AG04449 (cell line): Measurements from ENCODE around the gene RNASE8.

Experiments used
- CTCF ChIA-PET: fragments of 350-600 bp; formaldehyde crosslinking; extraction: SDS; loops from one replicate; lab custom pipeline; 2021; ENCODE audit warnings: antibody characterized with exemption; lab: Yijun Ruan, JAX
- POLR2A ChIA-PET: fragments of 400-600, 350-600 bp; formaldehyde crosslinking; extraction: SDS; loops from one replicate; lab custom pipeline; 2020; ENCODE audit warnings: antibody characterized with exemption, inconsistent platforms; lab: Yijun Ruan, JAX
- DNase-seq: peaks from one replicate; pipeline ENCODE4 v3.0.0-alpha.2; 2010; ENCODE audit warnings: low read depth, low spot score
- H3K4me3 ChIP-seq: 2 replicates; pipeline ENCODE4 v1.5.1; 2011; ENCODE audit warnings: low read depth, mild to moderate bottlenecking, control low read depth, low read length
- CTCF ChIP-seq: IDR thresholded peaks from one replicate; pipeline ENCODE4 v1.5.1; 2011; ENCODE audit warnings: mild to moderate bottlenecking, moderate library complexity, low read length, control low read depth, inconsistent platforms; ENCODE audit not compliant: insufficient read depth; ENCODE audit errors: missing control alignments

Gene RNASE8

GRCh38 chr14:21099596-21099985, 42.0 kb downstream of the RNASE8 start:
- ChIA-PET POLR2A (no interaction called here), CTCF (interaction anchor here (1.1 to 14.2 kb wide), 6 partner anchors 5 to 108 kb away, joined by 3 to 684 read pairs (median 211); partner anchors contain the start of genes ARHGEF40 and ZNF219)
- no peak for TF ChIP-seq CTCF
- peak overlapping the region; percentile 69; the same call in 1 of the 2 replicates for H3K4me3 ChIP-seq
- no peak for DNase-seq

- CTCF ChIA-PET: interaction anchor here (1.0 to 14.2 kb wide), 10 partner anchors 6 to 410 kb away, joined by 3 to 684 read pairs (median 46); partner anchors contain the start of genes ARHGEF40, METTL17 and ZNF219
- POLR2A ChIA-PET: interaction anchor here (1.5 kb wide), 1 partner anchor 30 kb away, joined by 15 read pairs; the partner anchor contains the start of gene ARHGEF40
- no peak for TF ChIP-seq CTCF
- DNase-seq: no peak
- H3K4me3 ChIP-seq: no peak within 1 kb of the TSS
These were observed 43.3 kb downstream of the RNASE8 start, which contains the start of gene TMEM253 for GRCh38 chr14:21100931-21101330. TMEM253 (plus strand) TSS chr14:21101066; CDS start chr14:21101344, 278 bp downstream.

GRCh38 chr14:21101802-21102413, 44.3 kb downstream of the RNASE8 start:
- H3K4me3 ChIP-seq: no peak overlapping the region
- ChIA-PET CTCF (interaction anchor here (1.0 to 14.2 kb wide), 15 partner anchors 7 to 411 kb away, joined by 3 to 684 read pairs (median 43); partner anchors contain the start of genes ARHGEF40, METTL17, SLC39A2 and ZNF219), POLR2A (interaction anchor here (1.5 kb wide), 1 partner anchor 31 kb away, joined by 15 read pairs; the partner anchor contains the start of gene ARHGEF40)
- DNase-seq: no peak
- no peak for TF ChIP-seq CTCF

GRCh38 chr14:21102521-21103410, 45.1 kb downstream of the RNASE8 start:
- TF ChIP-seq CTCF: no peak
- peak overlapping the region; percentile 55 for H3K4me3 ChIP-seq
- ChIA-PET POLR2A (interaction anchor here (1.0 to 2.5 kb wide), 2 partner anchors 15 to 31 kb away, joined by 3 to 16 read pairs; no protein-coding TSS in a partner anchor), CTCF (interaction anchor here (0.6 to 14.2 kb wide), 22 partner anchors 8 to 416 kb away, joined by 3 to 684 read pairs (median 44); partner anchors contain the start of genes ARHGEF40, METTL17, RNASE7 and SLC39A2)
- DNase-seq: no peak

- POLR2A ChIA-PET: interaction anchor here (1.0 to 2.5 kb wide), 2 partner anchors 16 to 32 kb away, joined by 3 to 16 read pairs; no protein-coding TSS in a partner anchor
- CTCF ChIA-PET: interaction anchor here (0.6 to 14.2 kb wide), 26 partner anchors 8 to 415 kb away, joined by 3 to 684 read pairs (median 34); partner anchors contain the start of genes ARHGEF40, METTL17, NDRG2 and RNASE7
- H3K4me3 ChIP-seq: peak overlapping the region; percentile 55
- no peak for TF ChIP-seq CTCF
- DNase-seq: no peak
These were observed 45.7 kb downstream of the RNASE8 start for GRCh38 chr14:21103411-21103709.
